Cardiac septum (tissue), 1 donor: ENCODE results near the gene PRKRA. TPM values are rescaled to one million over a fixed set of nuclear protein-coding genes. Genes with fewer than 3 reads are reported as not detected.

Experiments
- DNase-seq: peaks from one replicate; pipeline ENCODE4 v3.0.0-alpha.2; 2020; ENCODE audit warnings: low spot score
- intact Hi-C: fragments of 100-400 bp; cut with DNase I; formaldehyde crosslinking; loops from one replicate; pipeline ENCODE4 v1.14.0; 2022
- long read RNA-seq: library from polyadenylated mRNA; unstranded; transcript quantifications from one replicate; pipeline ENCODE4 v2.0.0, GENCODE V29; 2021
- total RNA-seq: library from RNA; stranded (reverse); fragmentation: NEBNext Ultra II Directional; extraction: Animal tissue kit (Norgen Biotek cat#: 25700); gene quantifications from one replicate; pipeline ENCODE4 v1.2.1, GENCODE V29; 2021
- donor health status: DM: no; HTN: no; CAD: no.

The PRKRA gene
- total RNA-seq, result 46.7 TPM
- long read RNA-seq, transcript PRKRA-201 (8 exons, 1,826 nt), result major isoform, 113 of 142 reads
- long read RNA-seq, partial matches to known transcripts, result 1 of 142 reads
- long read RNA-seq, other reads (novel, unspliced or antisense), result 22 of 142 reads

- intact Hi-C loops, result loop anchor here (1.0 kb wide), 2 partner anchors 29 to 257 kb away; partner anchors contain the start of genes OSBPL6 and PLEKHA3
- peak; percentile 99 for DNase-seq
Measured at GRCh38 chr2:178450774-178451525, at the start of gene PRKRA, which contains the start of gene PJVK. Gene PRKRA, minus strand, starts transcription at chr2:178451175. Its CDS starts 145 bp downstream, at chr2:178451030. Gene PJVK, plus strand, starts transcription at chr2:178451378. Its CDS starts 2,032 bp downstream, at chr2:178453410.

GRCh38 chr2:178499640-178500039 is 48.7 kb upstream of the PRKRA start:
- DNase-seq, result no peak
- intact Hi-C loops, result no loop called here

DNA sequence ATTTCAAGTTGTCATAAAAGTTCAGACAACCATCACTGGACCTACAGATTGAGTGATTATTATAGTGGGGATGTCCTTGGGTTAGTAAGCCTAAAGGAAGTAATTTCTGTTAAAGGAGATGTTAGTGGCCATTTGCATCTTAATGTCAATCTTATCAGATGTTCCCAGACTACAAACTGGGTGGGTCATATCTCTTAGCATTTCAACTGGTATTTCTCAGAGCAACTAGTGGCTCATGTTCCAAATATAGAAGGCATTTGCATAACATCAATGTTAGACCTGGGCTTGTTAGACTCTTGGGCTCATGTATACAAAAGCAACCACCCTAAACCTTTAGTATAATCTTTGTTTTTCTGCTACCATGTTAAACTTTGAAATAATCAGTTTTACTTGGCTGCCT is 47.2 kb upstream of the PRKRA start:
- intact Hi-C loops, result no loop called here
- no peak for DNase-seq

GRCh38 chr2:178496049-178496448 is 45.1 kb upstream of the PRKRA start:
- DNase-seq, result no peak
- intact Hi-C loops, result no loop called here

DNA sequence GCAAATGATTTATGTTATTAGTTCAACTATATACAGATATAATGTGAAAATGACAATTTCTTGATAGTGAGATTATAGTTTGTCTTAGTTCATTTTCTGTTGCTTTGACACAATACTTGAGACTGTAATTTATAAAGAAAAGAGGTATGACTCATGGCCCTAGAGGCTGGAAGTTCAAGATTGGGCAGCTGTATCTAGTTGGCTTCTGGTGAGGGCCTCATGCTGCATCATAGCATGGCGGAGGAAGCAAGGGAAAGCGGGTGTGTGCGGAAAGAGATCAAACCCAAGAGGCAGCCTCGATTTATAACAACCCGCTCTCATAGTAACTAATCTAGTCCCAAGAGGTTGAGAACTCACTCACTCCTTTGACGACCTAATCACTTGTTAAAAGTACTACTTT is 40.6 kb upstream of the PRKRA start:
- no peak for DNase-seq
- intact Hi-C loops, result no loop called here

GRCh38 chr2:178485356-178485755 is 34.4 kb upstream of the PRKRA start:
- no peak for DNase-seq
- intact Hi-C loops, result no loop called here

DNA sequence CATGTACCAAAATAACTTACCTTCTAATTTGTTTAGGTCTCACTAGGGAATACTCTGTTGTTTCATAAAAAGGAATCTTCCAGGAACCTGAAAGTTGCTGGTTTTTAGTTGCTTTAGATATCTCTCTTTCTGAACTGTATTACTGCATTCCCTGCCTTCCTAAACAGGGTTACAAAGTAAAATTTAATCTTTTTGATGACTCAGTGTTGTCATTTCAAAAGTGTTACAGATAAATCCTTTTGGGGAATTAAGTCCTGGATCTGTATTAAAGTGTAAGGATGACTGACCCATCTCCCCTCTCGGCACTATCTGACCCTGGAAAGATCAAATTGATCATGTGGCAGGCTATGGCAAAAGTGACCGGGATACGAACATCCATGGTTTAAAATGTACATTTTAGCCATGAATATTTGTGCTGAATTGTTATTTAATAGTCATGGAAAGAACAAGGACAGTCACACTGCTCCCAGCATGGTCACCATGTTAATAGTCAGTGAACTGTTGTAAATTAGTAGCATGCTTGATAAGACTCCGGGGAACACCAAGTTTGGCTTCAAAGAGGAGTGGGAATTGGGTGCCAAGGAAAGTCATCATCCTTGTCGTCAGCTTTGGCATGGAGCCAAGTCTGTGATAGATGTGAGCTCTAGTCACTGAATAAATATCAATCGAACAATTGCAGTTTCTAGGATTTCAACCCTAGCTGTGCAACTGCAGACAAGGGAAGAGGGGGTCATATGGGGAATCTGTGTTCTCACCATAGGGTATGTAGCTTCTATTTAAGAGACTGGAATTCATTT is 33.5 kb upstream of the PRKRA start:
- no peak for DNase-seq
- intact Hi-C loops, result no loop called here

GRCh38 chr2:178482437-178482836 is 31.5 kb upstream of the PRKRA start:
- intact Hi-C loops, result no loop called here
- no peak for DNase-seq

DNA sequence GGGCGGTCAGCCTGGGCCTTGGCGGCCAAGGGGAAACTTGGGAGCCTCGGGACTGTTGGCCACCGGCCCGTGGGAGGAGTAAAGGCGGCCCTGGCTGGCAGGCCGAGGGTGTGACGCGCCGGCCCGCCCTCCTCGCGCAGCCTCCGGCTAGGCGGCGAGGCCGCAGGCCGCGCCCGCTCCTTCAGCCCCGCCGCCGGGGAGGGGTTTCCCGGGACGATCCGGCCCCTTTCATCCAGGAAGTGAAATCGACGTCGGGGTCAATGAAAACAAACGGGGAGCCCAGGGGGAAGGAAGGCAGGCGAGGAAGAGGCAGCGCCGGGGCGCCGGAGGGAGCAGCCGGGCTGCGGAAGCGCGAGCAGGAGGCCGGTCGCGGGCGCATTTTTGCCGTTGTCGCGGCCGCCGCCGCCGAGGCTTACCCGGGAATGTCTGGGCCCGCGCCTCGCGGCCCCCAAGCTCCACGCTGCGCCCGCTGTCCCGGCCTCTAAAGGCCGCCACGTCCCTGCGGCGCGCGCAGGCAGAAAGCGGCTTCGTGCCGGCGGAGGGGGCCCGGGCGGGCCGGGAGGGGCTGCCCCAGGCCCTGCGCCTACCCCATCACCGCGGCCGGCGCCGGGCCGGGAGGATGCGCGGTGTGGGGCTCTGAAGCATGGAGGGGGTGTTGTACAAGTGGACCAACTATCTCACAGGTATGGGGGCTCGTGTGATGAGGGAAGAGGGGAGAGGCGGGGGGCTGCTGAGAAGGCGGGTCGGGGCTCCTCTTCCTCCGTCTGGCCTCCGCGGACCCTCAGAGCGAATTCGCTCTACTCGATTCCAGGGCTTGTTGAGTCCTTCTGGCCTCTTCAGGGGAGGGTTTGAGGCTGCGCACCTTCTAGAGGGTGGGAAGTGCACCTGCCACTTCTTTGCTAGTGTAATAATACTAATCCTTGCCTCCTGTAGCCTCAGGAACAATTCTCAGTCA is 29.5 kb upstream of the PRKRA start, which contains the start of gene PLEKHA3:
PLEKHA3 (plus strand) TSS at position 231 of the 955 bp plus-strand sequence; CDS start at position 644, 413 bp downstream.
- peak; percentile 98 for DNase-seq
- intact Hi-C loops, result loop anchor here (1.0 kb wide), 1 partner anchor 29 kb away; the partner anchor contains the start of genes PJVK and PRKRA

- DNase-seq, result no peak
- intact Hi-C loops, result loop anchor here (1.0 to 5.0 kb wide), 2 partner anchors 28 to 67 kb away; partner anchors contain the start of genes PJVK and PRKRA
Measured at GRCh38 chr2:178479758-178480226, 28.8 kb upstream of the PRKRA start.

GRCh38 chr2:178479275-178479616 is 28.3 kb upstream of the PRKRA start:
- intact Hi-C loops, result loop anchor here (5.0 kb wide), 1 partner anchor 67 kb away; no protein-coding TSS in a partner anchor
- DNase-seq, result no peak

DNA sequence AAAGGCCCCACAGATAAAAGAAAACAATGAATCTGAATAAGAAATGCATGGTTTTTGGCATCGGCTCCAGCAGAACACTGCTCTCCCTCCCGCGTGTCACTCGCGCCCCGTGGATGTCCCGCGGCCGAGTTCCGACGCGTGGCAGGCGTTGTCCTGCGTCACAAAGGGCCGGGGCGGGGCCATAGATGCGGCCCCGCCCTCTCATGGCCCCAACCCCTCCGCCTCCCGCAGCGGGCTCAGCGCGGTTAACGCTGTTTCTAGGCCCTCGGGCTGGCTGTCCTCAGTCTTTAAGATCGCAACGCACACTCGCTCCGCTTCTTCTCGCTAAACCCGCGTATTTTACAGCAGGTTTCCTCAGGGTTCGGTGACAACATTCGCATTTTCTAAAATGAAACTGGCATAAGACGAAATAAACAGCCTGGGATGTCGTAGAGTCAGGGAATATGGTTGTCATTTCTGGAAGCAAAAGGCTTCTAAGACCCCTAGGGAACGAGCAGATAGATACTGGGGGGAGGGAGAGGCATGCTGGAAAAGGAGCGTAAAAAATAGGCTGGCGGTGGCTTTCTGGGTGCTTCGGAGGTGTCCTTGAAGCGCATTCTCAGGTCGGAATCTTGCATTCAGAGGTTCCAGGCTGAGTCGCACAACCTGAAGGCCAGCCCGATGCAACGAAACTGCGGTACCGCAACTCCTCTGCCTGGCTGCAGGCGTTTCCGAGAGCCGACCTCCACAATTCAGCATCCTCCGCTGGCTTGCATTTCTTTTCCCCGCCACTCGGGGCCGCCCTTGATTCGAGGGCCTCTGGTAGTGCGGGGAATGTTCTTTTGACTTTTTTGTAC is 27.7 kb upstream of the PRKRA start, which contains the start of gene FKBP7:
FKBP7 (minus strand) TSS at position 162 of the 836 bp plus-strand sequence; CDS start at position 61, 101 bp downstream.
- intact Hi-C loops, result loop anchor here (5.0 kb wide), 1 partner anchor 66 kb away; no protein-coding TSS in a partner anchor
- DNase-seq, result peak; percentile 96

DNA sequence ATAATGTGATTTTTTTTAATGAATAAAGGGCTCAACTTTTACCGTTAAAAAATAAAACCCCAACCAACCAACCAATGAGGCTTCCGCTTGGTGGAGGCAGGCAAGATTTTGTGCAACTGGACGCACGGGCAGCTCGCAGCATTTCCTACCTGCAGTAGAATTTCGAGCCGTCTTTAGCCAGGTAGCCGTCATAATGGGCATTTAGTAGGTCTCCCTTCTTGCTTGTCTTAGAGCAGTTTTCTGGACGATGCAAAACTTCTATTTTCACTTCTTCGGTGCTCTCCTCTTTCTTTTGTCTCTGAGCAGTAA is 27.1 kb upstream of the PRKRA start:
- no peak for DNase-seq
- intact Hi-C loops, result loop anchor here (5.0 kb wide), 1 partner anchor 66 kb away; no protein-coding TSS in a partner anchor

- DNase-seq, result no peak
- intact Hi-C loops, result loop anchor here (5.0 kb wide), 1 partner anchor 65 kb away; no protein-coding TSS in a partner anchor
Measured at GRCh38 chr2:178477443-178478129, 26.6 kb upstream of the PRKRA start.

GRCh38 chr2:178476477-178476876 is 25.5 kb upstream of the PRKRA start:
- no peak for DNase-seq
- intact Hi-C loops, result loop anchor here (5.0 kb wide), 1 partner anchor 64 kb away; no protein-coding TSS in a partner anchor

GRCh38 chr2:178474560-178474959 is 23.6 kb upstream of the PRKRA start:
- no peak for DNase-seq
- intact Hi-C loops, result no loop called here

DNA sequence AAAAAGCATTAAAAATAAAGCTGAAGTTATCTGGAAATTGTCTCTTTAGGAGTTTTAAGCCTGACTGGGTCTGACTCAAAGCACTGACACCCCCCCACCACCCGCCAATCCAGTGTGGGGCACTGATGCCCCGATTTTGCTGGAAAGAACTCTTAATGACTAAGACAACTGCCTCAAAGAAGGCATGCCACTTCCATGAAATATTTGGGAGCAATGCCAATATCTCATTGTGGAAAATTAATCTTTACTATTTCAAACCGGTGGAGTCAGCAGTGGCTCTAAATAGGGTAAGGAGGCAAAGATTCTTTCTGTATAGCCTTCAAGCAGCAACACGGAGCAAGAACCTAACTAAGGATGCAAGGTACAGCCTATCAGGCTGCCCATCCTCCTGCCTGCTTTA is 23.0 kb upstream of the PRKRA start:
- intact Hi-C loops, result no loop called here
- DNase-seq, result no peak
